HEK293T (cell line): ENCODE data around the gene MT1HL1.

ENCODE experiments used
- CTCF ChIA-PET: fragments of 350-600 bp; formaldehyde crosslinking; extraction: SDS; loops from one replicate; lab custom pipeline; 2021; ENCODE audit warnings: antibody characterized with exemption, inconsistent platforms; lab: Yijun Ruan, JAX
- POLR2A ChIA-PET: fragments of 350-600 bp; formaldehyde crosslinking; extraction: SDS; loops from one replicate; lab custom pipeline; 2020; ENCODE audit warnings: antibody characterized with exemption, inconsistent platforms; lab: Yijun Ruan, JAX
- DNase-seq: peaks from one replicate; pipeline ENCODE4 v3.0.0; 2012; ENCODE audit warnings: mixed read lengths; ENCODE audit errors: extremely low spot score
- ARNT ChIP-seq: fragments of 450-650 bp; IDR thresholded peaks from 2 replicates; pipeline ENCODE4 v1.6.1; 2017; ENCODE audit warnings: mild to moderate bottlenecking
- BHLHE40 ChIP-seq: fragments of 450-650 bp; IDR thresholded peaks from 2 replicates; pipeline ENCODE4 v1.6.1; 2016; ENCODE audit warnings: mild to moderate bottlenecking, moderate library complexity, borderline replicate concordance
- CTBP1 ChIP-seq: fragments of 450-650 bp; IDR thresholded peaks from 2 replicates; pipeline ENCODE4 v1.6.1; 2016; ENCODE audit warnings: borderline replicate concordance
- ELF4 ChIP-seq: fragments of 450-650 bp; IDR thresholded peaks from 2 replicates; pipeline ENCODE4 v1.6.1; 2017; ENCODE audit warnings: antibody characterized with exemption
- FOXA1 ChIP-seq: fragments of 450-650 bp; IDR thresholded peaks from 2 replicates; pipeline ENCODE4 v1.6.1; 2016; ENCODE audit warnings: mild to moderate bottlenecking
- FOXK2 ChIP-seq: fragments of 450-650 bp; IDR thresholded peaks from 2 replicates; pipeline ENCODE4 v1.6.1; 2016; ENCODE audit warnings: mild to moderate bottlenecking
- FOXM1 ChIP-seq: fragments of 450-650 bp; IDR thresholded peaks from 2 replicates; pipeline ENCODE4 v1.6.1; 2017; ENCODE audit warnings: mild to moderate bottlenecking, borderline replicate concordance
- HDGF ChIP-seq: fragments of 450-650 bp; IDR thresholded peaks from 2 replicates; pipeline ENCODE4 v1.6.1; 2017; ENCODE audit warnings: antibody characterized with exemption, borderline replicate concordance
- L3MBTL2 ChIP-seq: fragments of 450-650 bp; conservative IDR thresholded peaks from 2 replicates; pipeline ENCODE4 v1.6.1; 2016; ENCODE audit warnings: mild to moderate bottlenecking
- LEF1 ChIP-seq: fragments of 450-650 bp; IDR thresholded peaks from 2 replicates; pipeline ENCODE4 v1.6.1; 2017; ENCODE audit warnings: mild to moderate bottlenecking, borderline replicate concordance
- NFRKB ChIP-seq: fragments of 450-650 bp; IDR thresholded peaks from 2 replicates; pipeline ENCODE4 v1.6.1; 2016; ENCODE audit warnings: mild to moderate bottlenecking, moderate library complexity
- SP1 ChIP-seq: fragments of 450-650 bp; IDR thresholded peaks from 2 replicates; pipeline ENCODE4 v1.6.1; 2017
- SUZ12 ChIP-seq: fragments of 450-650 bp; IDR thresholded peaks from 2 replicates; pipeline ENCODE4 v1.6.1; 2016; ENCODE audit warnings: mild to moderate bottlenecking
- TARDBP ChIP-seq: fragments of 450-650 bp; IDR thresholded peaks from 2 replicates; pipeline ENCODE4 v1.6.1; 2016
- ZNF384 ChIP-seq: fragments of 450-650 bp; IDR thresholded peaks from 2 replicates; pipeline ENCODE4 v1.6.1; 2016
- TF ChIP-seq, protein P1 (sequence below): fragments of 450-650 bp; IDR thresholded peaks from 2 replicates; pipeline ENCODE4 v1.6.1; 2016

MT1HL1 gene

GRCh38 chr1:237043846-237044636, 39.8 kb upstream of the MT1HL1 start:
- TF ChIP-seq FOXM1 (no peak), HDGF (no peak), LEF1 (no peak), FOXA1 (no peak), TARDBP (no peak), ELF4 (no peak), SP1 (no peak), ZNF384 (no peak), ARNT (no peak), CTBP1 (no peak), FOXK2 (no peak), BHLHE40 (no peak), NFRKB (no peak), SUZ12 (no peak), L3MBTL2 (no peak)
- TF ChIP-seq, protein P1, sequence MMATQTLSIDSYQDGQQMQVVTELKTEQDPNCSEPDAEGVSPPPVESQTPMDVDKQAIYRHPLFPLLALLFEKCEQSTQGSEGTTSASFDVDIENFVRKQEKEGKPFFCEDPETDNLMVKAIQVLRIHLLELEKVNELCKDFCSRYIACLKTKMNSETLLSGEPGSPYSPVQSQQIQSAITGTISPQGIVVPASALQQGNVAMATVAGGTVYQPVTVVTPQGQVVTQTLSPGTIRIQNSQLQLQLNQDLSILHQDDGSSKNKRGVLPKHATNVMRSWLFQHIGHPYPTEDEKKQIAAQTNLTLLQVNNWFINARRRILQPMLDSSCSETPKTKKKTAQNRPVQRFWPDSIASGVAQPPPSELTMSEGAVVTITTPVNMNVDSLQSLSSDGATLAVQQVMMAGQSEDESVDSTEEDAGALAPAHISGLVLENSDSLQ: no peak
- POLR2A ChIA-PET: no interaction called here
- CTCF ChIA-PET: interaction anchor here (0.6 to 0.8 kb wide), 2 partner anchors 10 to 162 kb away, joined by 3 to 4 read pairs; no protein-coding TSS in a partner anchor
- no peak for DNase-seq

GRCh38 chr1:237042892-237043576, 38.8 kb upstream of the MT1HL1 start:
- CTCF ChIA-PET: interaction anchor here (1.5 kb wide), 1 partner anchor 86 kb away, joined by 3 read pairs; no protein-coding TSS in a partner anchor
- TF ChIP-seq ELF4: no peak
- TF ChIP-seq ARNT: no peak
- TF ChIP-seq SP1: no peak
- TF ChIP-seq CTBP1: no peak
- no peak for TF ChIP-seq FOXK2
- TF ChIP-seq FOXM1: no peak
- no peak for TF ChIP-seq SUZ12
- no peak for TF ChIP-seq L3MBTL2
- TF ChIP-seq TARDBP: no peak
- no peak for TF ChIP-seq BHLHE40
- TF ChIP-seq, protein P1: no peak
- TF ChIP-seq FOXA1: no peak
- no peak for TF ChIP-seq ZNF384
- TF ChIP-seq HDGF: no peak
- no peak for TF ChIP-seq NFRKB
- no peak for TF ChIP-seq LEF1
- POLR2A ChIA-PET: no interaction called here
- DNase-seq: peak; percentile 30

DNA sequence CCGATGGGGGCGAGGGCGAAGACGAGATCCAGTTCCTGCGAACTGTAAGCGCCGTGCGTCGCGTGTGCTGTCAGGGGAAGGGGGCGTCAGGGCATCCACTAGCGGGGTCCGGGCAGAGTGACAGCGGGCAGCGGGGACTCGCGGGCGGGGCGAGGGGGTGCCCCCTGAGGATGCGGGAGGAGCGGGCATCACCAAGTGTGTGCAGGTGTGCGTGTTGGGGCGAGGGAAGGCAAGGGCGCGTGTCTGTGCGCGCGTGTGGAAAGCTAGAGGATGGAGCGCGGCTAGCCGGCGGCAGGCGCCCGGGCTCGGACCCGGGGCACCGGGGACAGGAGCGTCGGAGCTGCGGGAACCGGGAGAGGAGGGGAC, 38.3 kb upstream of the MT1HL1 start:
- TF ChIP-seq L3MBTL2 (peak; percentile 51; the same call in 1 of the 2 replicates), TARDBP (no peak)
- ChIA-PET POLR2A (no interaction called here), CTCF (interaction anchor here (0.6 to 1.5 kb wide), 5 partner anchors 85 to 349 kb away, joined by 3 to 8 read pairs (median 3); no protein-coding TSS in a partner anchor)
- DNase-seq: peak; percentile 30

DNA sequence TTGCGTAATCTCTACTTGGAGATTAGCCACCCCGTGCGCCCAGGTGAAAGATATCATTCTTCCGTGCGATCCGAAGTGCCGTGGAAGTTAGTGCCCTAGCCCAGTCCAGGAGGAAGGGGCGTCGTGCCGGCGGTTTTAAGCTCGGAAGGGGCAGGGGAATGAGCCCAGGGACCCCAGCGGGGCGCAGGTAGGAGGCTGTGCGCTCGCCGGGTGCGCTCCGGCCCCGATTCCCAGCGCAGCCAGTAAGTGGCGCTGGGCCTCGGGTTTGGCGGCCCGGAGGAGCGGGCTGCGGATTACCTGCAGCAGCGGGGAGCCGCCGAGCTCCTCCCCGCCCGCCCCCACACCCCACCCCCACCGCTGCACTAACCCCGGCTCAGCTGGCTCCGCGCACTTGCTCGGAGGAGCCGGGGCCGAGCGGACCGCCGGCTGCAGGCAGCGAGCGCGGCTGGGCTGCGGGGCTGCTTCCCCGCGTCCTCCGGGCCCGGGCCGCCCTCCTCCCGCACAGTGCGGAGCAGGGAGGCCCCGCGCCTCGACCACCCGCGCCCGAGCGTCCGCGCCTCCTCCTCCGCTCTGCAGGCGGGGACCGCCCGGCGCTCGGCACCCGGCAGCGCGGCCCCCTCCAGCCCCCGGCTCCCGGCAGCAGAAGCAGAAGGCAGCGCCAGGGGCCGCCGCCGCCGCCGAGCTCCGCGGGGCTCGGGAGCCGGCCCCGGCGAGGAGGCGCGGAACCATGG, 37.7 kb upstream of the MT1HL1 start, which contains the start of gene RYR2:
TSS of gene RYR2 (plus strand) at position 390 of the 731 bp plus-strand sequence. CDS start at position 728, 338 bp downstream.
- peak; percentile 88 for DNase-seq
- ChIA-PET POLR2A (no interaction called here), CTCF (interaction anchor here (0.5 to 1.5 kb wide), 7 partner anchors 58 to 522 kb away, joined by 3 to 8 read pairs (median 3); no protein-coding TSS in a partner anchor)
- no peak for TF ChIP-seq TARDBP
- TF ChIP-seq FOXM1: peak; percentile 71
- no peak for TF ChIP-seq BHLHE40
- no peak for TF ChIP-seq NFRKB
- no peak for TF ChIP-seq HDGF
- TF ChIP-seq ELF4: no peak
- TF ChIP-seq, protein P1: no peak
- 0 out of 2 replicates have a peak, but pooled peaks have one; percentile 70 for TF ChIP-seq LEF1
- no peak for TF ChIP-seq CTBP1
- peak; percentile 62; the same call in 1 of the 2 replicates for TF ChIP-seq ARNT
- no peak for TF ChIP-seq SUZ12
- TF ChIP-seq SP1: no peak
- no peak for TF ChIP-seq L3MBTL2
- TF ChIP-seq ZNF384: no peak
- no peak for TF ChIP-seq FOXK2

DNA sequence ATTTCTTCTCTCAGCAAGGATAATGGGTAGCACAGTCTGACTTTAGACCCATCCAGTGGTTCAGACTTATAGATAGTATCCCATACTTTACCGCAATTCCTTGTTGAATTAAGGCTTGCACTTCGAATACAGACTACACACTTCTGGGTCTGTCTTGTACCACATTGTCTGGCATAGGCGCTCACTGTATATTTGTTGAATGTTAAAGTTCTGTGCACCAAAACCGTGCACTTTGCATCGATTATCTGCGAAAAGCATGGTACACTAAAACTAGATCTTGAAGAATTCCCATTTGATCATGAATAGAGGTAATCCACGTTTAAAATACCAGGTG, 37.2 kb upstream of the MT1HL1 start:
- no peak for DNase-seq
- TF ChIP-seq FOXK2 (no peak), ARNT (no peak), HDGF (no peak), L3MBTL2 (no peak)
- ChIA-PET CTCF (interaction anchor here (0.5 to 1.5 kb wide), 4 partner anchors 59 to 523 kb away, joined by 3 read pairs; no protein-coding TSS in a partner anchor), POLR2A (no interaction called here)
